ENCODE measurements around the gene PPIE. TPM values are rescaled to one million over a fixed set of nuclear protein-coding genes. Genes with fewer than 3 reads are reported as not detected.
"Not testable (repeated sequence)": the region's sequence is repeated elsewhere in the genome, so short reads cannot be mapped to it uniquely, and the experiment has no call there.

Gene PPIE
- total RNA-seq, 2 experiments from 2014 or later, result 54.5 to 71.9 TPM

GRCh38 chr1:39766466-39766865 lies 27.8 kb downstream of the PPIE start:
- DNase-seq (ENCODE audit: low spot score); H3K4me2 ChIP-seq (ENCODE audit: low read length); H3K36me3 ChIP-seq (ENCODE audit: insufficient read depth, low read length); CTCF ChIA-PET (ENCODE audit: unreplicated experiment); H2AFZ ChIP-seq (ENCODE audit: low read length); H3K27ac ChIP-seq (ENCODE audit: low read depth, low read length, poor library complexity, severe bottlenecking); intact Hi-C loops (cut with micrococcal nuclease; ENCODE audit: unreplicated experiment); H3K4me1 ChIP-seq (ENCODE audit: insufficient read depth, low read length, poor library complexity, severe bottlenecking); POLR2A ChIA-PET; H3K79me2 ChIP-seq (ENCODE audit: insufficient read depth, low read depth, low read length); H3K9me2 ChIP-seq (ENCODE audit: insufficient read depth, low read length); H3K4me3 ChIP-seq (ENCODE audit: low read depth, low read length, poor library complexity, severe bottlenecking); H4K20me1 ChIP-seq (ENCODE audit: insufficient read depth, low read length); H3K9me3 ChIP-seq (ENCODE audit: low read length); BruUV-seq (replicated peaks): not testable (repeated sequence)

- BruUV-seq (replicated peaks); H3K9me2 ChIP-seq (ENCODE audit: insufficient read depth, low read length); H3K36me3 ChIP-seq (ENCODE audit: insufficient read depth, low read length); H3K4me3 ChIP-seq (ENCODE audit: low read depth, low read length, poor library complexity, severe bottlenecking); H3K9me3 ChIP-seq (ENCODE audit: low read length); H2AFZ ChIP-seq (ENCODE audit: low read length); H3K4me2 ChIP-seq (ENCODE audit: low read length); H4K20me1 ChIP-seq (ENCODE audit: insufficient read depth, low read length); POLR2A ChIA-PET; H3K27ac ChIP-seq (ENCODE audit: low read depth, low read length, poor library complexity, severe bottlenecking); H3K79me2 ChIP-seq (ENCODE audit: insufficient read depth, low read depth, low read length); H3K4me1 ChIP-seq (ENCODE audit: insufficient read depth, low read length, poor library complexity, severe bottlenecking); CTCF ChIA-PET (ENCODE audit: unreplicated experiment); DNase-seq (ENCODE audit: low spot score); intact Hi-C loops (cut with micrococcal nuclease; ENCODE audit: unreplicated experiment): not testable (repeated sequence)
These were observed 30.8 kb downstream of the PPIE start for GRCh38 chr1:39769502-39769901.

GRCh38 chr1:39770100-39771021 lies 31.7 kb downstream of the PPIE start:
- H3K36me3 ChIP-seq (ENCODE audit: insufficient read depth, low read length); H3K9me2 ChIP-seq (ENCODE audit: insufficient read depth, low read length); DNase-seq (ENCODE audit: low spot score); H3K4me2 ChIP-seq (ENCODE audit: low read length); H3K79me2 ChIP-seq (ENCODE audit: insufficient read depth, low read depth, low read length); H3K27ac ChIP-seq (ENCODE audit: low read depth, low read length, poor library complexity, severe bottlenecking); H4K20me1 ChIP-seq (ENCODE audit: insufficient read depth, low read length); H3K4me3 ChIP-seq (ENCODE audit: low read depth, low read length, poor library complexity, severe bottlenecking); H2AFZ ChIP-seq (ENCODE audit: low read length); intact Hi-C loops (cut with micrococcal nuclease; ENCODE audit: unreplicated experiment); H3K4me1 ChIP-seq (ENCODE audit: insufficient read depth, low read length, poor library complexity, severe bottlenecking); BruUV-seq (replicated peaks); H3K9me3 ChIP-seq (ENCODE audit: low read length); POLR2A ChIA-PET; CTCF ChIA-PET (ENCODE audit: unreplicated experiment): not testable (repeated sequence)

- H3K4me3 ChIP-seq (ENCODE audit: low read depth, low read length, poor library complexity, severe bottlenecking); H3K36me3 ChIP-seq (ENCODE audit: insufficient read depth, low read length); CTCF ChIA-PET (ENCODE audit: unreplicated experiment); BruUV-seq (replicated peaks); DNase-seq (ENCODE audit: low spot score); H2AFZ ChIP-seq (ENCODE audit: low read length); H3K4me1 ChIP-seq (ENCODE audit: insufficient read depth, low read length, poor library complexity, severe bottlenecking); POLR2A ChIA-PET; H3K9me2 ChIP-seq (ENCODE audit: insufficient read depth, low read length); H4K20me1 ChIP-seq (ENCODE audit: insufficient read depth, low read length); H3K4me2 ChIP-seq (ENCODE audit: low read length); H3K79me2 ChIP-seq (ENCODE audit: insufficient read depth, low read depth, low read length); H3K27ac ChIP-seq (ENCODE audit: low read depth, low read length, poor library complexity, severe bottlenecking); intact Hi-C loops (cut with micrococcal nuclease; ENCODE audit: unreplicated experiment); H3K9me3 ChIP-seq (ENCODE audit: low read length): not testable (repeated sequence)
These were observed 32.4 kb downstream of the PPIE start, which contains the start of gene OXCT2 for GRCh38 chr1:39771022-39771532. TSS of gene OXCT2 (minus strand) at chr1:39771348. CDS start at chr1:39771255, 93 bp downstream.

DNA sequence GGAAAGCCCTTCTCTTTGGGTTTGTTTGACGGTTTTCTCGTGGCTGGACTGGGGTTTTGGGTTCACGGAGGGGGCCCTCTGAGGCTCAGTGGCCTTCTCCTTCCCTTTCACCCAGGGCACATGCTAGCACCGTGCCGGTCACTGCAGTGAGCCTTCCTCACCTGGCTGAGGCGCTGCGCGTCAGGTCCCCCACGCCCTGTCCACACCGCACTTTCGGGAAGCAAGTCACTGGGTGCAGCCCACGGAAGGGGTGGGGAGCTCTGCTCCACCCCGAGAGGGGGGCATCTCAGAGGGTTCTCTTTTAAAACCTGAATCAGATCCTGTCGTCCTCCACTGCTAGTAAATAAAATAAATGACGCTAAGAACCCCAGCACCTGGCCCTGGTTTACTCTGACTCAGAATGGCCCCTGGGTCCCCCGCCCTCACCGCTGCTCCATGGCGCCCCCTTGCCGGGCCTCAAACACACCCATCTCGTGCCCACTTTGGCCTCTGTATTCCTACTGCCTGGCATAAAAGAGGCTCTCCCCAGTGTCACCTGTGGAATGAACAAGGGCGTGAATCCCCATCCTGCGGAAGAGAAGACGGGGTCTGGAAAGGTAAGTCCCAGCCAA lies 34.8 kb downstream of the PPIE start:
- peaks cover 12% of the 10 kb centered on the region for H3K4me1 ChIP-seq (ENCODE audit: insufficient read depth, low read length, poor library complexity, severe bottlenecking)
- H3K9me2 ChIP-seq (ENCODE audit: insufficient read depth, low read length); POLR2A ChIA-PET; H4K20me1 ChIP-seq (ENCODE audit: insufficient read depth, low read length); CTCF ChIA-PET (ENCODE audit: unreplicated experiment); BruUV-seq (replicated peaks); DNase-seq (ENCODE audit: low spot score); H3K27ac ChIP-seq (ENCODE audit: low read depth, low read length, poor library complexity, severe bottlenecking); H2AFZ ChIP-seq (ENCODE audit: low read length); H3K4me3 ChIP-seq (ENCODE audit: low read depth, low read length, poor library complexity, severe bottlenecking); H3K4me2 ChIP-seq (ENCODE audit: low read length); H3K79me2 ChIP-seq (ENCODE audit: insufficient read depth, low read depth, low read length); intact Hi-C loops (cut with micrococcal nuclease; ENCODE audit: unreplicated experiment); H3K36me3 ChIP-seq (ENCODE audit: insufficient read depth, low read length); H3K9me3 ChIP-seq (ENCODE audit: low read length): not testable (repeated sequence)

- H3K4me1 ChIP-seq (ENCODE audit: insufficient read depth, low read length, poor library complexity, severe bottlenecking), result peaks cover 12% of the 10 kb centered on the region
- CTCF ChIA-PET (ENCODE audit: unreplicated experiment); intact Hi-C loops (cut with micrococcal nuclease; ENCODE audit: unreplicated experiment); H3K9me2 ChIP-seq (ENCODE audit: insufficient read depth, low read length); H3K9me3 ChIP-seq (ENCODE audit: low read length); H3K79me2 ChIP-seq (ENCODE audit: insufficient read depth, low read depth, low read length); POLR2A ChIA-PET; DNase-seq (ENCODE audit: low spot score); H2AFZ ChIP-seq (ENCODE audit: low read length); H3K27ac ChIP-seq (ENCODE audit: low read depth, low read length, poor library complexity, severe bottlenecking); BruUV-seq (replicated peaks); H4K20me1 ChIP-seq (ENCODE audit: insufficient read depth, low read length); H3K4me2 ChIP-seq (ENCODE audit: low read length); H3K4me3 ChIP-seq (ENCODE audit: low read depth, low read length, poor library complexity, severe bottlenecking); H3K36me3 ChIP-seq (ENCODE audit: insufficient read depth, low read length): not testable (repeated sequence)
These were observed 36.5 kb downstream of the PPIE start for GRCh38 chr1:39775141-39775540.
